ENCODE measurements around the gene FOXP1. TPM values are rescaled to one million over a fixed set of nuclear protein-coding genes. Genes with fewer than 3 reads are reported as not detected.

Gene FOXP1
- total RNA-seq, 1 experiment from 2014 or later = 75.3 TPM

DNA sequence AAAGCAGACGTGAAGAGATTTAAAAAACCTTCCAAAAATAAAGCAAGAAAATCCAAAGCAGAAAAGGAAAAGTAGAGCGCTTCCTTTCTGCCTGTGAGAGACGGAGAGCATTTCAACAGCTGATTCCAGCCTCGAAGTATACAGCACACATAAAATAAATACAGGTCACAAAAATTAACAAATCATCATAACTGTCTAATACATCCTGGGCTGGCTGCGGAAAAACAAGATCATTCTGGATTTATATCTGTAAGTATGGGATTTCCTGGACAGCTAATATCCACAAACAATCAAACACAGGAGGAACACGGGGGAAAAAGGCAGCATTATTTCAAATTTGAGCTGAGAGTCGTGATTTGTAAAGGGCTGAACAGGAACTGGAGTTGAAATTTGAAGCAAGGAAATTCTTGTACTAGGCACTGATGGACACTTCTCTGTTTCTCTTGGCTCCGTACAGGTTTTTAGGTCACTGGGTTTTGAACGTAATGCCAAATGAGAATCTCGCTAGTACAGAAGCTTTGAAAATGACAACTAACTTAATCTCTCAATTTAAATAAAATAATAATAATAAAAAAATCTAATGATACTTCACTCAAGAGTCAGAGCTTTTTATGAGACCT is 577.7 kb downstream of the FOXP1 start:
- no peak overlapping the region for H3T11ph ChIP-seq (ENCODE audit: low read length)
- WGBS (ENCODE audit: extremely low coverage, insufficient read length, low lambda C conversion rate) = no CpG with 5 or more reads among the region's 10 CpGs

More for the DNA sequence above, 577.7 kb downstream of the FOXP1 start:
- H3K4me1 ChIP-seq (ENCODE audit: insufficient read depth, low read length) = no peaks in the 10 kb centered on the region; the same call in 1 of the 2 replicates
- no peak overlapping the region for H3K9ac ChIP-seq (ENCODE audit: extremely low read depth, insufficient read length, low read length)
- DNase-seq = no peak
- H3K4me3 Mint-ChIP-seq = no peak overlapping the region
- no peak overlapping the region for H3K4ac ChIP-seq (ENCODE audit: low read depth, low read length)
- H3K23me2 ChIP-seq (ENCODE audit: insufficient read length, low read depth, low read length, poor library complexity, severe bottlenecking) = no peaks in the 10 kb centered on the region
- no peaks in the 10 kb centered on the region for H3K9me3 ChIP-seq (ENCODE audit: control insufficient read depth, low read depth, low read length)
- H3K79me1 ChIP-seq (ENCODE audit: insufficient read depth, low read depth, low read length, poor library complexity, severe bottlenecking) = no peaks in the 10 kb centered on the region
- H2BK12ac ChIP-seq (ENCODE audit: insufficient read length, low read depth, low read length) = no peak overlapping the region
- no peak overlapping the region for H3K27ac ChIP-seq (ENCODE audit: insufficient read length, low read depth, low read length)
- no peaks in the 10 kb centered on the region for H3K27me3 ChIP-seq (ENCODE audit: insufficient read depth, low read length)
- TF ChIP-seq, protein P1, sequence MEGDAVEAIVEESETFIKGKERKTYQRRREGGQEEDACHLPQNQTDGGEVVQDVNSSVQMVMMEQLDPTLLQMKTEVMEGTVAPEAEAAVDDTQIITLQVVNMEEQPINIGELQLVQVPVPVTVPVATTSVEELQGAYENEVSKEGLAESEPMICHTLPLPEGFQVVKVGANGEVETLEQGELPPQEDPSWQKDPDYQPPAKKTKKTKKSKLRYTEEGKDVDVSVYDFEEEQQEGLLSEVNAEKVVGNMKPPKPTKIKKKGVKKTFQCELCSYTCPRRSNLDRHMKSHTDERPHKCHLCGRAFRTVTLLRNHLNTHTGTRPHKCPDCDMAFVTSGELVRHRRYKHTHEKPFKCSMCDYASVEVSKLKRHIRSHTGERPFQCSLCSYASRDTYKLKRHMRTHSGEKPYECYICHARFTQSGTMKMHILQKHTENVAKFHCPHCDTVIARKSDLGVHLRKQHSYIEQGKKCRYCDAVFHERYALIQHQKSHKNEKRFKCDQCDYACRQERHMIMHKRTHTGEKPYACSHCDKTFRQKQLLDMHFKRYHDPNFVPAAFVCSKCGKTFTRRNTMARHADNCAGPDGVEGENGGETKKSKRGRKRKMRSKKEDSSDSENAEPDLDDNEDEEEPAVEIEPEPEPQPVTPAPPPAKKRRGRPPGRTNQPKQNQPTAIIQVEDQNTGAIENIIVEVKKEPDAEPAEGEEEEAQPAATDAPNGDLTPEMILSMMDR (conservative IDR thresholded peaks at IDR 0.05) = no peak
- H3K4me2 ChIP-seq (ENCODE audit: insufficient read depth, insufficient read length, low read length) = no peak overlapping the region
- no peaks in the 10 kb centered on the region for H3K79me2 ChIP-seq (ENCODE audit: insufficient read depth, low read length)
- H2AFZ ChIP-seq (ENCODE audit: low read length) = no peak overlapping the region
- H2BK15ac ChIP-seq (ENCODE audit: low read depth, low read length) = no peak overlapping the region
- H3K14ac ChIP-seq (ENCODE audit: insufficient read depth, low read length) = no peak overlapping the region
- H2BK120ac ChIP-seq (ENCODE audit: low read depth, low read length, poor library complexity, severe bottlenecking) = no peak overlapping the region
- H3K36me3 Mint-ChIP-seq (ENCODE audit: insufficient read depth in 1 of 3, low read depth in 3 of 3) = no peaks in the 10 kb centered on the region
- no peak overlapping the region for H2AK5ac ChIP-seq (ENCODE audit: insufficient read length, low read length)
- no peaks in the 10 kb centered on the region for H3K9me3 Mint-ChIP-seq
- no peak overlapping the region for H4K91ac ChIP-seq (ENCODE audit: insufficient read length, low read depth, low read length)
- no peak overlapping the region for H3K23ac ChIP-seq (ENCODE audit: insufficient read length, low read depth, low read length)
- no peak overlapping the region for H2BK20ac ChIP-seq (ENCODE audit: low read depth, low read length, poor library complexity, severe bottlenecking)
- H4K8ac ChIP-seq (replicated peaks; ENCODE audit: insufficient read length, low read depth, low read length) = no peak overlapping the region
- H4K5ac ChIP-seq (ENCODE audit: insufficient read length, low read depth, low read length) = no peak overlapping the region
- peak overlapping the region in 1 of 3 experiments; percentile 57; a peak in 1 of 7 replicates for H3K27ac Mint-ChIP-seq
- H3K18ac ChIP-seq (ENCODE audit: insufficient read length, low read depth, low read length) = no peak overlapping the region
- peaks cover 36% of the 10 kb centered on the region in 2 experiments for H3K4me1 Mint-ChIP-seq
- peaks cover 8% of the 10 kb centered on the region; the same call in 1 of the 2 replicates for H3K27me3 Mint-ChIP-seq (ENCODE audit: low read depth)
- H3K56ac ChIP-seq (ENCODE audit: insufficient read length, low read depth, low read length) = no peak overlapping the region
- H2BK5ac ChIP-seq (ENCODE audit: insufficient read length, low read length) = no peak overlapping the region
- no peaks in the 10 kb centered on the region for H4K20me1 ChIP-seq (ENCODE audit: control insufficient read depth, insufficient read depth, insufficient read length)

Measured in H9 (cell line).